GM18867 (cell line): ENCODE measurements around the gene ACP1.

Experiments used
- ATAC-seq: cut with Tn5 transposase; IDR thresholded peaks from one replicate; pipeline ENCODE4 v1.9.1; 2021; ENCODE audit warnings: mild to moderate bottlenecking, moderate library complexity; ENCODE audit not compliant: unreplicated experiment

Gene ACP1

GRCh38 chr2:279956-280649 lies 15.4 kb downstream of the ACP1 start:
- ATAC-seq = no peak

GRCh38 chr2:280650-281110 lies 15.9 kb downstream of the ACP1 start:
- no peak for ATAC-seq

DNA sequence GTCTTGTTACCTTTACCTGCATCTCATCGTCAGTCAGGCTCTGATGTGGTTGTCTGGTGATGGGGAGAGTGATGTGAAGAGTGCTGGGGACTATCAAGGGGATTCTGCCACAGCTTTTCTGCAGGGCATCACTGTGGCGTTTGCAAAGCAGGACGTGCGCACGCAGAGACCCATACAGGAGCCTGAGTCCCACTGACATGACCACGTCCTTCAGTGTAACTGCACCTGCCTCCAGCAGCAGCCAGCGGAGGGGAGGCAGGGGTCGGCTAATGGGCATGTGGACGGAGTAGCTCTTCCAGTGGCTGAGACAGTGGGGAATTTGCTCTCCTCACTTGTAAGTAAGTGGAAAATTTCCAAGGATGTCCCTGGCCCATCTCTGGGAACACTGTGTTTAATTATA lies 16.6 kb downstream of the ACP1 start:
- ATAC-seq = no peak

- ATAC-seq = no peak
These were observed 17.9 kb downstream of the ACP1 start for GRCh38 chr2:282371-283263.

DNA sequence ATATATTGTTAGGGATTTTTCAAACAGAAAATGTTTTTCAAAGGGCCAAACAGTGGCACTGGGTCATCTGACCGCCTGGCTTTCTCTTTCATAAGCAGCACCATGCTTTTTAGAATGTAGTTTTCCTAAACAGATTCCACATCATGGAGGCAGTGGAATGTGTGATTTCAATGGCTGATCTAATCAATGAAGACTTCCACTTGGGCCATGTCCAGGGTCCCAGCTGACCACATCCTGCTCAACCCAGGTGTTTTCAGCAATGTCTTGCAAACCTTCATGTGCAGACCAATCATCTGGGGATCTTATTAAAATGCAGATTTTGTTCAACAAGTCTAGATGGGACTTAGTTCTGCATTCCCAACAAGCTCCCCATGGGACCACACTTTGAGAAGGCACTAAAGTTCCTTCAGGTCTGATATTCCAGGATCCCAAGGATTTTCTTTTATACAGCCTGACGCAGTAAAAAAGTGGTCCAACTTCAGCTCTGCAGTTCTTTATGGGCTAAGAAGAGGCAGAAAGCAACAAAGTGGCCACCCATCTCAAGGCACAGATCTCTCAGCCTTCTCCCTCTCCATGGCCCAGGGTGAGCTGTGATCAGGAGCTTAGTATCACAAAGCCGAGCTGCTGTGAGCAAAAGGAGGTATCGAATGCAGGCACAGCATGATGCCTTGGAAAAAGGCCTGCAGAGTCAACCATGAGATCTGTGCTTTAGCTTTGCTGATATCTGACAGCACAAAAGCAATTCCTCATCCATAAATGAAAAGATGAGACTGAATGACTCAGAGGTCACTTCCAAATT lies 19.4 kb downstream of the ACP1 start:
- ATAC-seq = no peak

DNA sequence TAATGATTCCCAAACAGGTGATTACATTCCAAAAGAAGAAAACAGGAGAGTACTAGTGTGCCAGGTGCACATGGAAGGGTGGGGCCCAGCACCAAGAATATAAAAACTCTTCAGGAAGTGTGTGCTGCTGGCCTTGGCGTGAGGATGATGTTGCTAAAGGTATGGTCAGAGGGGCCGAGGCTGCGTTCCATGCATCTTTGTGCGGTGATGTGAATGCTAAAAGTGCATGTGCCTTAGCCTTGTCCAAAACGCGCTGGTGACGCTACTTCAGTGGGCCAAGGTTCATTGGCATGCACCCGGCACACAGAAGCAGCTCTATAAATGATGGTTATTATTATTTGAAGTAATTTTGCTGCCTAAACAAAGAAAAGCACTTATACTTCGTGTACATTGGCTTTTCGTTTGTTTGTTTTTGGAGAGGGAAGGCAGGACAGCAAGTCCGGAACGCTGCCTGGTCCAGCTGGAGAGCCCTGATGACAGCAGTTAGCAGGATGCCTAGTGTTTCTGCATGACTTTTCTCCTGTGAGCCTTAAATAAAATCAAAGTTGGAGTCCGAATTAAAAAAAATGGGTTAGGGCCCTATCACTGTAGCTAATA lies 20.2 kb downstream of the ACP1 start:
- ATAC-seq = no peak

GRCh38 chr2:285531-285930 lies 20.8 kb downstream of the ACP1 start:
- no peak for ATAC-seq

DNA sequence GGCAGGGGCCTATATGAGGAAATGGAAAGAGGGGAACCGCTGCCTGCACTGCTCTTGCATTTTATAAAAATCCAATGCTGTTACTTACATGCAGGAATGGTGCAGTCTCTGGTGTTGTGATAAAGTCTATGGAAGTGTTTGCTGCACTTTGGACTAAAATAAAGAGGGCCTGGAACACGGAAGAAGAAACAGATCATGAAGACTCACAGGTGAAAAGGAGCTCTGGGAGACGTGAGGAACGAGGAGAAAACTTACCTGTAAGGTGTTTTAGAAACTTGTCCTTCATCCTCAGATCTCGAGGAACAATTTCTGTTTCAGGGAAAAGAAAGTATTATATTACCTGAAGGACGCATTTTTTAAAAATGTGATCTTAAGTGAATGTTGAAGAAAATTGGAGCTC lies 21.3 kb downstream of the ACP1 start:
- no peak for ATAC-seq

DNA sequence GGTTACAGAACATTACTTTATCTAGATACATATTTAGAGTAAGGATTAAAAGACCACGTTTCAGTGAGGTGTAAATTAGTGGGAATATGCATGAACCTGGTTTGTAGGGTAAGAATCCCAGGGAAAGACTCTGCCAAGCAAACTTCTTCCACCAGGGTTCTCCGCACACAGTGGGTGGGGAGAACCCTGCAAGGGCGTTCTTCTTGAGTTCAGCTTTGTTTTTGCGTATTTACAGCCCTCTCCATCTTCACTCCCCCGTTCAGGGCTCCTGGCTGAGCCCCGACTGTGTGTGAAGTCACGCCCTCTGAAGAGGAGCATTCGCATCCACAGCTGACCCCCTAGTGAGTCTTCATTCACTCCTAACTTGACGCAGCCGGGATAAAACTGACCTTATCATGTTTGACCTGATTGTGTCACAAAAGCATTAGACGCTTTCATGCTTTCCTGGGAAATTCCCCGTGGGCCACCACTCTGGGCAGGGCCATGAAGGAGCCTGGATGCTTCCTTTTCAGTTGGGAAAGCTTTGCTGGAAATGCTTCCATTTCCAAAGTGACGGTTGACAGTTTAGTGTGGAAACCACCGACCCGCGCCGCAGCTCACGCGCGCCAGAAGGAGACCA lies 22.1 kb downstream of the ACP1 start:
- no peak for ATAC-seq

DNA sequence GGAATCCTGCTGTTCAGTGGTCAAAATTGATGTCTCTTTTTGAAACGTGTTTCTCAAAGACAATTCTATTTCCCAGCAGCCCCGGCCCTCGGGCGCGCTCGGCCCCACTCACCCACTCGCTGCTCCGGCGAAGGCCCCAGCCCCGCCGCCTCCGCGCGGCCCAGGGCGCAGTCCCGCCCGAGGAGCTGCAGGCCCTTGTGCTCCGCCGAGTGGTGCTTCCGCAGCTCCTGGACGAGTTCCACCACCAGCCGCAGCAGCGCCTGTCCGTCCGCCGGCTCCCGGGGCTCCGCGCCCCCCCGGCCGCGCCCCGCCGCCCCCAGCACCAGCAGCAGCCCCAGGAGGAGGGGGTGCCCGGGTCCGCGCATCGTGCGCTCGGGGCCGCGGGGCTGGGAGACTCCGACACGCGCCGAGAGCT lies 22.7 kb downstream of the ACP1 start:
- ATAC-seq = no peak

DNA sequence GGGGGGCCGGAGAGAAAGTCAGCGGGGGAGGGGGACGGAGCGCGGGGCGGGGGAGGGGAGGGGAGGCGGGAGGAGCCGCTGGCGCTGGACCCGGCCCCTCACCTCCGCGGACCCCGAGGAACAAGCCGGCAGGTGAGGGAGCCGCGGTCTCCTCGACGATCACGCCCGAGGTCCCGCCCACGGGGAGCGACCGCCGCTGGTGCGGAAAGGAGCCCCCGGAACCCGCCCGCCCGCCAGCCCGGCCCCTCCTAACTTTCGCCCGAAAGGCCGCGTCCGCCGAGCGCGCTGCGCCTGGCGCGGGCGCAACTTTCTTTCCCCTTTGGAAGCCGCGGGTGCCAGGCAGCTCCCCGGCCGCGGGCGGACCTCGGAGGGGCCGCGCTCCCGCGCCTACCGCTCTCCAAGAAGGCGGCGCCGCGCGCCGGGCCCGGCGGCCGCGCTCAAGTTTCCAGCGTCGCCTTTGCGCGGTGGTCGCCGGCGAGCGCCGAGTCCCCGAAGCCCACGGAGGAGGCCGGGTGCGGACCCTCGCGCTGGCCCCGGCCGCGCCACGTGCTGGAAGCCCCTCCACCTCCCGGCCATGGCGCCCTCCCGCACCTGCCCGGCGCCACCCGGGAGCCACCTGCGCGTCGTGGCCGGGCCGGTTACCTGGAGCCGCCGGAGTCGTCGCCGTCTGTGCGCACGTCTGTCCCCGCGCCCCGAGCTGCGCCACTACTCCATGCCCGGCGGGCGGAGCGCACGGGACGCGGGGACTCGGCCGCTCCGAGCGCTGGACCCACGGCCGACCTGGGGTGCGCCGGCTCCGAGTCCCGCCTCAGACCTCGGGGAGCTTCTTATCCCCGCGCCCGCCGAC lies 23.4 kb downstream of the ACP1 start, which contains the start of gene ALKAL2:
TSS of gene ALKAL2 (minus strand) at position 181 of the 847 bp plus-strand sequence. CDS start 256 bp downstream, outside the sequence.
- no peak for ATAC-seq

DNA sequence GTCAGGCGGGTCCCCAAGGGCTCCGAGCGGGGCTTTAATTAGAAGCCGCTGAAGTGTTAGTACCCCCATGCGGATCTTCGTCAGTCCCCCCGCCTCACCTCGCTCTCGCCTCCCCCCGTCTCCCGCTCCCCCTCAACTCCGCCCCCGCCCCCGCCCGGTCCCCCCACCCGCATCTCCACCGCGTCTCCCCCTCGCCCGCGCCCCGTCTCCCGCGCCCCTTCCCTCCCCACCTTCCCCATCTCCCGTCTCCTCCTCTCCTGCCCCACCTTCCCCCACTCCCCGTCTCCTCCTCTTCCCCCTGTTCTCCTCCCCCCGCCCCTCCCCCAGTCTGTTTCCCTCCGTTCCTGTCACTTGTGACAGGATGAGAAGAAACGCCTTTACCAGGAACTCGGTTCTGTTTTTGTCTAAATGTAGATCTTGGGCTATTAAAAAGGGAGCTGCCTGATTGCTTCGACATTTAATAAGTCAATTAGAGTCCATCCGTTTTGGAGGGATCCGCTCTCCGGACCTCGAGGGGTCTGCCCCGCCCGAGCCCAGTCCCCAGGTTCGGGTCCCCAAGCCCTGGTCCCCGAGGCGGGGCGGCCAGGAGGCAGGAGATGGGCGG lies 24.1 kb downstream of the ACP1 start:
- no peak for ATAC-seq

- no peak for ATAC-seq
These were observed 24.8 kb downstream of the ACP1 start for GRCh38 chr2:289362-290089.

- ATAC-seq = no peak
These were observed 25.5 kb downstream of the ACP1 start for GRCh38 chr2:290090-290722.

GRCh38 chr2:295090-295489 lies 30.3 kb downstream of the ACP1 start:
- ATAC-seq = no peak

DNA sequence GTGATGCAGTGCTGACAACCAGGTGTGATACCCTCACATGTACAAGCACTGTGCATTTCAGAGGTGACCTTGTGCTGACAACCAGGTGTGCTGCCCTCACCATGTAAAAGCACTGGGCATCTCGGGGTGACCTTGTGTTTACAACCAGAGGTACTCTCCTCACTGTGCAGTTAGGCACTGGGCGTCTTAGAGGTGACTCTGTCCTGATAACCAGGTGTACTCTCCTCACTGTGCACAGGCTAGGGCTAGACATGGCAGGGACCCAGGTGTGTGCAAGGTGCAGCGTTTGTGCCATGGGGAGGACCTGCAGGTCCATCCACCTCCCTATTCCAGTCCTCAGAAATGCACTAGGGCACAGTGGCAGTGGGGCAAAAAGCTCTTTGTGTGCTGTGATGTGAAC lies 31.6 kb downstream of the ACP1 start:
- ATAC-seq = no peak

DNA sequence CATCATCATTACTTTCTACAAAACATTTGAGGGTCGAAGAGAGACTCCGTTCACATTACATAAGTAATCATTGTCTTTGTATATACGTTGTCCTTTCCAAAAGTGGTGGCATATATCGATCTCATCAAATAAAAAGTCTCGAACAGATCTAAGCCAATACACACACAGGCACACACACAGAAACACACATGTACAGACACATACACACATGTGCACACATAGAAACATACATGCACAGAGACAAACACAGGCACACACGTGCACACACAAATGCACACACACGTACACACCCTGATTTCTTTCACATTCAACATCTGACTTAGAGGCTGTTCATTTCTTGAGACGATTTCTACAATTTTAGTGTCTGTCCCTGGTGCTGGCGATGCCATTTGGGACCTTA lies 40.6 kb downstream of the ACP1 start:
- ATAC-seq = no peak
